ENCODE data around the gene RAB23.

DNA sequence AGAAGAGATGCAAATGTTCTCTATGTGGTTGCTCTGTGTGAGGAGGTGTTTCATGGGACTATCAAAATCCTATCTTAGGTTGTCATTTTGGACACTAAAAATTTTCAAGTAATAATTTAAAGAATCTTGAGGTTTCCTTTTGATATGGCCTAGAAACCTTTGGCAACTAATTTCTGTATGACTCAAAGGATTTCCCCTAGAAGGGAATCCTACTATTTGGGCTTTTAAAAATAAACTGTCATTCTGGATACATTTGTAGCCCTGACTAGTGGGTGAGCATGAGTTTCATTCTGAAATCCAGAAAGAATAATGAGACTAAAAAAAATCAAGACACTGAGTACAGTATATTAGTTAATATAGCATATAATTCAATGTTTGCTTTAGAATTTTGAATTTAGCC, 25.5 kb upstream of the RAB23 start:
- TF ChIP-seq, protein P1, sequence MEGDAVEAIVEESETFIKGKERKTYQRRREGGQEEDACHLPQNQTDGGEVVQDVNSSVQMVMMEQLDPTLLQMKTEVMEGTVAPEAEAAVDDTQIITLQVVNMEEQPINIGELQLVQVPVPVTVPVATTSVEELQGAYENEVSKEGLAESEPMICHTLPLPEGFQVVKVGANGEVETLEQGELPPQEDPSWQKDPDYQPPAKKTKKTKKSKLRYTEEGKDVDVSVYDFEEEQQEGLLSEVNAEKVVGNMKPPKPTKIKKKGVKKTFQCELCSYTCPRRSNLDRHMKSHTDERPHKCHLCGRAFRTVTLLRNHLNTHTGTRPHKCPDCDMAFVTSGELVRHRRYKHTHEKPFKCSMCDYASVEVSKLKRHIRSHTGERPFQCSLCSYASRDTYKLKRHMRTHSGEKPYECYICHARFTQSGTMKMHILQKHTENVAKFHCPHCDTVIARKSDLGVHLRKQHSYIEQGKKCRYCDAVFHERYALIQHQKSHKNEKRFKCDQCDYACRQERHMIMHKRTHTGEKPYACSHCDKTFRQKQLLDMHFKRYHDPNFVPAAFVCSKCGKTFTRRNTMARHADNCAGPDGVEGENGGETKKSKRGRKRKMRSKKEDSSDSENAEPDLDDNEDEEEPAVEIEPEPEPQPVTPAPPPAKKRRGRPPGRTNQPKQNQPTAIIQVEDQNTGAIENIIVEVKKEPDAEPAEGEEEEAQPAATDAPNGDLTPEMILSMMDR (IDR thresholded peaks at IDR 0.05), result no peak
- TF ChIP-seq EP300 (IDR thresholded peaks at IDR 0.05; ENCODE audit: low read depth), result no peak
